Measurements from ENCODE around the gene FOXK1.

FOXK1 gene

DNA sequence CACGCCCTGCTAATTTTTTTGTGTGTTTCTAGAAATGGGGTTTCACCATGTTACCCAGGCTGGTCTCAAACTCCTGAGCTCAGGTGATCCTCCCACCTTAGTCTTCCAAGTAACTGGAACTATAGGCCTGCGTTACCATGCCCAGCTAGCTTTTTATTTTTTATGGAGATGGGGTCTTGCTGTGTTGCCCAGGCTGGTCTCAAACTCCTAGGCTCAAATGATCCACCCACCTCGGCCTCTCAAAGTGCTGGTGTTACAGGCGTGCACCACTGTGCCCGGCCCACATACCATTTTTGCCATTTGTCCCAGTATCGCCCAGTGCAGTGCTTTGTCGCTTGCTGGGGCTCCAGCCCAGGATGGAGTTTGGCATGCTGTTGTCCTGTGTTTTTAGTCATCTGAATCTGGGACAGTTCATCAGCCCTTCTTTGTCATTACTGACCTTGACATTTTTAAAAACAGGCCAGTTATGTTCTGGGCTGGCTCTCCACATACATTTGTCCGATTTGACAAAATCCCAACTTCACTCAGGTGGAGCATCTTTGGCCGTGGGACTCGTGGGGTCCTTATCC is 16.7 kb downstream of the FOXK1 start:
- H3K36me3 Mint-ChIP-seq (ENCODE audit: low read depth) = no peaks in the 10 kb centered on the region
- DNase-seq (ENCODE audit: low spot score) = no peak
- no peak overlapping the region for H3K27ac Mint-ChIP-seq
- peaks cover 6% of the 10 kb centered on the region for H3K4me1 Mint-ChIP-seq (ENCODE audit: low read depth)
- no peaks in the 10 kb centered on the region for H3K27me3 Mint-ChIP-seq (ENCODE audit: low read depth)
- H3K4me3 Mint-ChIP-seq = no peak overlapping the region
- H3K9me3 Mint-ChIP-seq = no peaks in the 10 kb centered on the region

DNA sequence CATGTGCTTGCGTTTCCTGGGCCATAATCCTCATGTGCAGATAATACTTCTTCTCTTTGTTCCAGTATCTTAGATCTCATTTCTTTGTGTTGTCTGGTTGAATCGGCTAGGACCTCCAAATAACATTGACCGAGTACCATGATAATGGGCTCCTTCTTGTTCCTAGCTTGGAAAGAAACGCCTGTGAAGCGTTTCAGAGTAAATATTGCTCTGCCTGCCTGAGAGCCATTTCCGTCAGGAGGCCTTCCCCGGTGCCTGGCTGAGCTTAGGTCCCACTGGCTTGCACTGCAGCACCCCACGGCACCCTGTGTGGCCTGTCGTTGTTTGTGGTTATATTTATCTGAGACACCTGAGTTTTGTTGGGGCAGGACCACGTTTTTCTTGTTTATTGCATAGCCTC is 17.7 kb downstream of the FOXK1 start:
- no peak for DNase-seq (ENCODE audit: low spot score)
- H3K4me3 Mint-ChIP-seq = no peak overlapping the region
- no peaks in the 10 kb centered on the region for H3K9me3 Mint-ChIP-seq
- H3K4me1 Mint-ChIP-seq (ENCODE audit: low read depth) = peaks cover 6% of the 10 kb centered on the region
- no peaks in the 10 kb centered on the region for H3K36me3 Mint-ChIP-seq (ENCODE audit: low read depth)
- no peak overlapping the region for H3K27ac Mint-ChIP-seq
- H3K27me3 Mint-ChIP-seq (ENCODE audit: low read depth) = no peaks in the 10 kb centered on the region

DNA sequence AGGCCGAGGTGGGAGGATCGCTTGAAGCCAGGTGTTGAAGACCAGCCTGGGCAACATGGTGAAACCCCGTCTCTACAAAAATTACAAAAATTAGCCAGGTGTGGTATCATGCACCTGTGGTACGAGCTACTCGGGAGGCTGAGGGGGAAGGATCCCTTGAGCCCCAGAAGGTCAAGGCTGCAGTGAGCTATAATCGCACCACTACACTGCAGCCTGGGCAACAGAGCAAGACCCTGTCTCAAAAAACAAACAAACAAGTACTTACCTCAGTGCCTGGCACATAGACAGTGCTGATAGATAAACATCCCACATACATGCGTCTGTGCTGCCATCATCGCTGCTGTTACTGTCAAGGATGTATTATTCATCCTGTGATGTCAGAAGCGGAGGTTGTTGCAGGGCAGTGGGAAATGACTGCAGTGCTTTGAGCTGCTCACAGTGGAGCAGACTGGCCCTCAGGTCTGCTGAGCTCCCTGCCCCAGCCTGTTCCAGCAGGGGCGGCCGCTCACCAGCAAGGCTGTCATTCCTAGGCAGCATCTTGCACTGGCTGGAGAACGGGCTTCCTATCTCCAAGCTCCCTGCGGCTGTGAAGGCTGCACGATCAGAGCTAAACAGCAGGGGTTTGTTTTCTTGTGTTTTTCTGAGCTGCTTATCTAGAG is 18.6 kb downstream of the FOXK1 start:
- no peak overlapping the region for H3K27ac Mint-ChIP-seq
- H3K4me3 Mint-ChIP-seq = no peak overlapping the region
- no peaks in the 10 kb centered on the region for H3K27me3 Mint-ChIP-seq (ENCODE audit: low read depth)
- peaks cover 3% of the 10 kb centered on the region for H3K4me1 Mint-ChIP-seq (ENCODE audit: low read depth)
- H3K9me3 Mint-ChIP-seq = no peaks in the 10 kb centered on the region
- H3K36me3 Mint-ChIP-seq (ENCODE audit: low read depth) = no peaks in the 10 kb centered on the region
- no peak for DNase-seq (ENCODE audit: low spot score)

DNA sequence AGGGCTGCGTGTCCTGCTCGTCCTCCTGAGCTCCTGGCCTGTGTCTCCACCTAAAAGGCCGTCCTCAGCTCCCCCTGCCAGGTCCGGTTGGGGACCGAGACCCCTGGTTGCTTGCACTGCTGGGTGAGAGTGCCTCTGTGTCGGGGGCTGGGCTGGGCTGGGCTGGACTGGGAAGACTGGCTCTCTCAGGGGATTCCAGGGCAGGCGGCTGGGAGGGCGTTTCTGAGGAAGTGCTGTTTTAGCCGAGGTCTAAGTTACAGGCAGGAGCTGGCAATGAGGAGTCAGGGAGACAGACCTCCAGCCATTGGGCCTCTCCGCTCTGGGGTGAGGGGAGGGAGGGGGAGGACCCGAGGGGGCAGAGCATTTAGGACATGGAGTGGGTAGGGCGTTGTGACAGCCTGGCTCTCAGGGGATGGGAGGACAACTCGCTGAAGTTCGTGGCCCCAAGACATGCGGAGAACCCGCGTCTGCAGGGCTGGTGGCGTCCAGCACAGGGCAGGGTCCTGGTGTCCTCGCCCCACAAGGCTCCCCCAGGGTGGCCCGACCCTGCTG is 20.9 kb downstream of the FOXK1 start:
- Mint-ChIP-seq H3K9me3 (no peaks in the 10 kb centered on the region), H3K36me3 (ENCODE audit: low read depth) (no peaks in the 10 kb centered on the region), H3K4me3 (no peak overlapping the region), H3K27ac (no peak overlapping the region), H3K27me3 (ENCODE audit: low read depth) (no peaks in the 10 kb centered on the region), H3K4me1 (ENCODE audit: low read depth) (peaks cover 3% of the 10 kb centered on the region)
- DNase-seq (ENCODE audit: low spot score) = no peak

DNA sequence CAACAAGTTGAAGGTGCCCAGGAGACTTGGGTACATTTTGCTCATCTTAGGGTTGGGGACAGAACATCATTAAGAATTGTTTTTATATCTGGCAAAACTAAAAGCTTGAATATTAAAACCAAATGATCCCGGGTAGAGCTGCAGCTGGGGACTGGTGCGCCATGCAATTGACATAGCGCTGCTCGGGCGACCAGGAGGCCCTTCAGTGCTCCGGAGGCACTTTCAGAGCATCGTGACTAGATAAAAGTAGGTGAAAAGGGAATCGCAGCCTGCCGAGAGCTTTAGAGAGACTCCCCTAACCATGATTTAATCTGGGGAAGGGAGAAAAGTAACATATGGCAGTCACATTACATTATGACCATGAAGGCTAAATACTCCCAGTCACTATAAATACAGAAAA is 21.4 kb downstream of the FOXK1 start:
- Mint-ChIP-seq H3K27ac (no peak overlapping the region), H3K27me3 (ENCODE audit: low read depth) (no peaks in the 10 kb centered on the region), H3K4me1 (ENCODE audit: low read depth) (peaks cover 3% of the 10 kb centered on the region), H3K36me3 (ENCODE audit: low read depth) (no peaks in the 10 kb centered on the region), H3K4me3 (no peak overlapping the region), H3K9me3 (no peaks in the 10 kb centered on the region)
- DNase-seq (ENCODE audit: low spot score) = no peak

DNA sequence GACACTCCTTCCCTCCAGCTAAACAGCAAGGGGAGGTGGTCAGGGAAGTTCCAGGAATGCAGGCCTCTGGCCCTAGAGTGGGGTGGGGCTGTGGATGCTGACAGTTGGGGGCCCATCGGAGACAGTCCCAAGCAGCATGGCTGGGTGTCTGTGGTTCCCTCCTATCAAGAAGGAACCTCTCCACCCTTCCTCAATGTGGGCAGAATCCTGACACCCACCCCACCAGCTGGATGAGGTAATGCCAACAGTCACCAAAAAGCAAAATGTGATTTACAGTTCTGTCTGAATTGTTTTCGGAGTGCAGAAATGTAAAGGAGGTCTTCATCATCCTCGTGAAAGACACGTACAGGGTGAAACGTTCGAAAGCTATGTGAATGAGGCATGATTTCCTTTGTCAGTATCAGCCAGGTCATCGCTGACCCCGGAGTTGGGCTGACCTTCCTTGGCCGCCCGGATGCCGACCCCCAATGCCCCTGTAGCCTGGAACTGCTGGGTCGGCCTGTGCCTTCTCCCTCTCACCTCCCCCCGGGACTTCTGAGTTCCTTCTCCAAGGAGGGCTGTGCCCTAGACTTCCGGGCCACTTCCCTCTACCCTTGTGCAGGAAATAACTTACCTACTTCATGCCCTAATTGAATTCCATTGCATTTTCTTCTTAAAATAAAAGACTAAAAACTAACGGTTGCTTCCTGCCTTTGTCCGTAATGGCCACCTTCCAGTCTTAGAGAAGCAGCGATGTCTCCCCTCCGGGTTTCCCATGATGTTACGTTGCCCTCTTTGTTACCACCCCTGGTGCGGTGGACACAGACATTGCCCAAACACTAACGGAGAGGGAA is 24.5 kb downstream of the FOXK1 start:
- H3K27ac Mint-ChIP-seq = no peak overlapping the region
- H3K4me1 Mint-ChIP-seq (ENCODE audit: low read depth) = peaks cover 2% of the 10 kb centered on the region
- H3K27me3 Mint-ChIP-seq (ENCODE audit: low read depth) = no peaks in the 10 kb centered on the region
- no peak for DNase-seq (ENCODE audit: low spot score)
- H3K9me3 Mint-ChIP-seq = no peaks in the 10 kb centered on the region
- peaks cover 2% of the 10 kb centered on the region for H3K36me3 Mint-ChIP-seq (ENCODE audit: low read depth)
- H3K4me3 Mint-ChIP-seq = no peak overlapping the region

DNA sequence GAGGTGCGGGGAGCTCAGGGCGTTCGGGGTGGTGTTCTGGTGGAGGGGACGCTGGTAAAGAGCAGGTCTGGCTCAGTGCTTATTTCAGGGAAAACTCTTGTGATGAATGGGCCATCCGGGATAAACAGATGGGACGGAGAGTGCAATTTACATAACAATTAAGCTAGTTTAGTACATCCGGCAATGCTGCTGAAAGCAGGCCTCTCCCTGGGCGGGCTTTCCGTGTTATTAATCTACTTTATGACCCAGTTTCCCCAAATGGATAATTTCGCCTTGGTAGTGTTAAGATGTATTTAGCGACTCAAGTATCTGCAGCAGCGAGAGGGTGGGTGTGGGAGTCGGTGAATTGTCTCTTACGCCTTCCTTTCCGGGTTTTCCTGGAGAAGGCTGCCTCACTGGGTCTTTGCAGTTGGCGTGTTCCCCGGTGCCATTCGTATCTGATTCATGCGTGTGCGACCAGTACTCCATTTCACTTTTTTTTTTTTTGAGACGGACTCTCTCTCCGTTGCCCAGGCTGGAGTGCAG is 25.2 kb downstream of the FOXK1 start:
- H3K4me1 Mint-ChIP-seq (ENCODE audit: low read depth) = peaks cover 2% of the 10 kb centered on the region
- DNase-seq (ENCODE audit: low spot score) = no peak
- H3K4me3 Mint-ChIP-seq = no peak overlapping the region
- H3K36me3 Mint-ChIP-seq (ENCODE audit: low read depth) = peaks cover 2% of the 10 kb centered on the region
- H3K27ac Mint-ChIP-seq = no peak overlapping the region
- no peaks in the 10 kb centered on the region for H3K9me3 Mint-ChIP-seq
- H3K27me3 Mint-ChIP-seq (ENCODE audit: low read depth) = no peaks in the 10 kb centered on the region

DNA sequence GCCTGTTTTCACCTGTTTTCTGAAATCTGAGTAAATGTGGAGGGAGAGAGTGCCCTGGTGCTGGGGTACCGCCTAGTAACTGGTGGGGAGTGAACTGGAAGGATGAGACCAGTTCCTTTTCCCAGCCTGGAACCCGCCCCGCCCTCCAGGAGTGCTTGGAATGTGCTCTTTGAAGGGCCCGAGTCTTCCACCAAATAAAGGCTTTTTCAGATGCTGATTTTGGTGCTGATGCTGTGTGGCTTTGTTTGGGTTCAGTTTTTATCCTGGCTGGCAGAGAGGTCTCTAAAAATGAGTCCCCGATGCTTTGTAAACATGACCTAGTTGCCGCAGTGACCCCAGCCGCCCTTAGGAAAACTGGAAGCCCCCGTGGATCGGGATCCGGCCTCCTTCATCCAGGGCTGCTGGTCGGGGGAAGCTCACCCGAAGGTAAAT is 25.9 kb downstream of the FOXK1 start:
- no peak for DNase-seq (ENCODE audit: low spot score)
- Mint-ChIP-seq H3K27ac (no peak overlapping the region), H3K27me3 (ENCODE audit: low read depth) (no peaks in the 10 kb centered on the region), H3K9me3 (no peaks in the 10 kb centered on the region), H3K4me3 (no peak overlapping the region), H3K36me3 (ENCODE audit: low read depth) (peaks cover 2% of the 10 kb centered on the region), H3K4me1 (ENCODE audit: low read depth) (peaks cover 4% of the 10 kb centered on the region)

DNA sequence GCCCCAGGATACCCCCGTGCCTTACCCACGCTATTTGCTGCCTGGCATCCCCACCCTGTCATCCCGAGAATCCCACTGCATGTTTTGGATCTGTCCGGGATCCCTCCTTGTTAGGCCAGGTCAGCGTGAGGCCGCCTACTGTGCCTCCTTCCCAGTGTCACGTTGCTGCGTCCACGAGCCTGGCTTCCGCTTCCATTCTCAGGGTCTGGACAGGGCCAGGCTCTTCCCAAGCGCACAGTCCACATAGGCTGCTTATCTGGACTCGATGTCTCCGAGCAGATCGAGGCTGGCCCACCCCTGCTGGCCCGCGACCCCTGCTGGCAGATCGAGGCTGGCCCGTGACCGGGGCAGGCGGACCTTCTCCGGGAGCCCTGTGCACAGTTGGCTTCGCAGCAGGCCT is 27.1 kb downstream of the FOXK1 start:
- no peak overlapping the region for H3K27ac Mint-ChIP-seq
- H3K9me3 Mint-ChIP-seq = no peaks in the 10 kb centered on the region
- H3K4me1 Mint-ChIP-seq (ENCODE audit: low read depth) = peaks cover 4% of the 10 kb centered on the region
- peaks cover 2% of the 10 kb centered on the region for H3K36me3 Mint-ChIP-seq (ENCODE audit: low read depth)
- no peaks in the 10 kb centered on the region for H3K27me3 Mint-ChIP-seq (ENCODE audit: low read depth)
- H3K4me3 Mint-ChIP-seq = no peak overlapping the region
- no peak for DNase-seq (ENCODE audit: low spot score)

DNA sequence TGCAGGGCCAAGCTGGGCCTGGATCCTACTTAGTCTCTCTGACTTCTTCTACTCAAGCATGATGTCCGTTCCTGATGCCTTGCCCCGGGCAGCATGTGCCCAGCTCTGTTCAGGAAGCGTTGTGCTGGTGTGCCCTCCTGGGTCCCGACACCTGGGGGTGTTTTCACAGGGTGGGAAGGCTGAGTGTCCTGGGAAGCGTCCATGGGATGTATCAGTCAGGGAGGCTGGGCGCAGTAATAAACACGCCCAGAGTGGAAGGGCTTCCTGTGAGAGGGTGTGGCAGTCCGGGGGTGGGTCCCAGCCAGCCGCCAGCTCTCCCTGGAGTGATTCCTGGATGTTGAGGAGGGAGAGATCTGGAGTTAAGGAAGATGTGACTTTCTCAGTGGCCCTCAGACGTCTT is 29.0 kb downstream of the FOXK1 start:
- Mint-ChIP-seq H3K9me3 (no peaks in the 10 kb centered on the region), H3K4me3 (no peak overlapping the region), H3K4me1 (ENCODE audit: low read depth) (peaks cover 8% of the 10 kb centered on the region), H3K27ac (no peak overlapping the region), H3K27me3 (ENCODE audit: low read depth) (no peaks in the 10 kb centered on the region), H3K36me3 (ENCODE audit: low read depth) (peaks cover 2% of the 10 kb centered on the region)
- no peak for DNase-seq (ENCODE audit: low spot score)

DNA sequence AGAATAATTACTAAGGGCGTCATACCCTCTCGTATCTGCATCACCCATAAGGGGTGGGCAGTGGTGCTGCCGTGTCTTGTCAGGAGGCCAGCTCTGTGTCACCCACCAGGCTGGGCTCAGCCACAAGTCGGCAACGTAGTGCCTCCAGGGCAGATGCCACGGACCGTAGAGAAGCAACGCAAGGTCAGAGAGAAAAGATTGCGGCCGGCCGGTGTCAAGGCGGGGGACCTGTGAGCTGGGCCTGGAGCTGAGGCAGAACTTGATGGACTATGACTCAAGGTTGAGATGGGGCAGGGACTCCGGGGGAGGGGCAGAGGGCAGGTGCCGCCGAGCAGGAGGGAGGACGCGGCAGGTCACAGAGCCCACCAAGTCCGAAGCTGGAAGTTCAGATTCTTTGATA is 29.5 kb downstream of the FOXK1 start:
- Mint-ChIP-seq H3K36me3 (ENCODE audit: low read depth) (peaks cover 2% of the 10 kb centered on the region), H3K4me1 (ENCODE audit: low read depth) (peaks cover 8% of the 10 kb centered on the region), H3K4me3 (no peak overlapping the region), H3K27ac (no peak overlapping the region), H3K9me3 (no peaks in the 10 kb centered on the region), H3K27me3 (ENCODE audit: low read depth) (no peaks in the 10 kb centered on the region)
- DNase-seq (ENCODE audit: low spot score) = no peak

DNA sequence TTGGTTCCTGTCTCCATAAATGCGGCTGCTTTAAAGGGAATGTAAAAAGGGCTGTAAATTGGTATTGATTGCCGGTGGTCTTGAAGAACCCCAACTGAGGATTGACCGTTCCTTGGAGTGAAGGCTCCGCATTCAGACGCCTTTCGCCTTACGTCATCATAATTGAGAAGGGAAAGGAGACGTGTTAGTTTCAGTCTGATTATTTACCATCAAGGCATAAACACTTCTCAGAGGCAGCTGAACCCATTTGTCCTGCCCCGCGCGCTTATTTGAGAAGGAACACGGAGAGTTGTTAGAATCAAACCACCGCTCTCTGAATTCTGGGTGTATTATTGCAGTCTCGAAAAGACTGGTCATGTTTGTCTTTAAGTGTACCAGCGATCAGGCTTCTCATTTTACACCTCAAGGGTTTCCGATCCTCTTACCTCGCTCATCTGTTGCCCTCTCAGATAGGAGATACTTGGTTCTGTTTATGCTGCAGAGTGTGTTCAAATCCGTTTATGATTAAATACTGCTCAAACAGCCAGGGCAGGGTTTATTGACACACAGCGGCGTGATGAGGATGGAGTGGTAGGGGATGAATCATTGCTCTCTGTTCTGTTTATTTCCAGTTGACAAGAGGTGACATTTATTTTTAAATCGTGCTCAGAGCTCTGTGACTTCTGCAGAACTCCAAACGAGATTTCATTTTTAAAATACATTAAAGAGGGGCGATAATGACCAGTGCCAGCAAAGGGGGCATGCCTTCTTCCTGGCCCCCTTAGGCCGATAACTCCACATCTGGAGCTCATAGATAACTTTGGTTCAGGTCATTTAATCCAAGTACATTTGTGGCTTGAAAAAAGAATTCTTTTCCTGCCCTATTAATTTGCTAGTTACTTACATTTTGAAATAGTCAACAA is 30.4 kb downstream of the FOXK1 start:
- Mint-ChIP-seq H3K9me3 (no peaks in the 10 kb centered on the region), H3K27ac (no peak overlapping the region), H3K4me3 (no peak overlapping the region), H3K27me3 (ENCODE audit: low read depth) (no peaks in the 10 kb centered on the region), H3K36me3 (ENCODE audit: low read depth) (peaks cover 4% of the 10 kb centered on the region), H3K4me1 (ENCODE audit: low read depth) (peaks cover 8% of the 10 kb centered on the region)
- no peak for DNase-seq (ENCODE audit: low spot score)

DNA sequence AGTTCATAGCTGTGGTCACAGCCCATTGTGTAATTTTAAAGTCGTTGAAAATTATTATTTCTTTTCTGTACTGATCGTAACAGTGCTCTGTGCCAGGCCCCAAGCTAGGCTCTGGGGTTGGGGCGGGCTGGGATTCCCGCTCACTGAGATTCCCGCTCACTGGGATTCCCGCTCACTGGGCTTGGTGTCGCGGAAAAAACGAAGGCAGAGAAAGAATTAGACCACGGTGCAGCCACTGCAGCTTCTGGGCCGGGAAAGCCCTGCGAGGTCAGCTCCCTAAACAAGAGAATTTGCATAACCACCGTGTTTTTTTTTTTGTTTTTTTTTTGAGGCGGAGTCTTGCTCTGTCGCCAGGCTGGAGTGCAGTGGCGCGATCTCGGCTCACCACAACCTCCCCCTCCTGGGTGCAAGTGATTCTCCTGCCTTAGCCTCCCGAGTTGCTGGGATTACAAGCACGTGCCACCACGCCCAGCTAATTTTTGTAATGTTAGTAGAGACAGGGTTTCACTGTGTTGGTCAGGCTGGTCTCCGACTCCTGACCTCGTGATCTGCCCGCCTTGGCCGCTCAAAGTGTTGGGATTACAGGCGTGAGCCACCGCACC is 31.2 kb downstream of the FOXK1 start:
- H3K4me3 Mint-ChIP-seq = no peak overlapping the region
- peaks cover 8% of the 10 kb centered on the region for H3K4me1 Mint-ChIP-seq (ENCODE audit: low read depth)
- H3K27me3 Mint-ChIP-seq (ENCODE audit: low read depth) = no peaks in the 10 kb centered on the region
- H3K36me3 Mint-ChIP-seq (ENCODE audit: low read depth) = peaks cover 4% of the 10 kb centered on the region
- no peaks in the 10 kb centered on the region for H3K9me3 Mint-ChIP-seq
- no peak overlapping the region for H3K27ac Mint-ChIP-seq
- DNase-seq (ENCODE audit: low spot score) = no peak
